Measurements from ENCODE around the gene SFRP5. TPM values are rescaled to one million over a fixed set of nuclear protein-coding genes. Genes with fewer than 3 reads are reported as not detected.

SFRP5 gene
- total RNA-seq, 1 donor from 2014 or later = 8.7 TPM

- H3K9me3 ChIP-seq (replicated peaks) = no peaks in the 10 kb centered on the region
- peaks cover 13% of the 10 kb centered on the region for H3K4me1 ChIP-seq
- peak overlapping the region; percentile 37 for H3K27ac ChIP-seq (replicated peaks)
- no peak for DNase-seq
- no peaks in the 10 kb centered on the region for H3K27me3 ChIP-seq (ENCODE audit: low read depth)
- H3K36me3 ChIP-seq = no peaks in the 10 kb centered on the region
- TF ChIP-seq CTCF (IDR thresholded peaks at IDR 0.05; ENCODE audit: borderline replicate concordance) = no peak
- intact Hi-C loops (cut with micrococcal nuclease) = no loop called here
- no peak overlapping the region for H3K4me3 ChIP-seq
These were observed 45.1 kb downstream of the SFRP5 start for GRCh38 chr10:97726636-97727178.

GRCh38 chr10:97724341-97724941, 47.4 kb downstream of the SFRP5 start:
- Histone ChIP-seq H3K9me3 (replicated peaks) (no peaks in the 10 kb centered on the region), H3K36me3 (no peaks in the 10 kb centered on the region), H3K27ac (replicated peaks) (no peak overlapping the region), H3K4me3 (no peak overlapping the region), H3K27me3 (ENCODE audit: low read depth) (no peaks in the 10 kb centered on the region), H3K4me1 (peaks cover 17% of the 10 kb centered on the region)
- intact Hi-C loops (cut with micrococcal nuclease) = no loop called here
- no peak for TF ChIP-seq CTCF (IDR thresholded peaks at IDR 0.05; ENCODE audit: borderline replicate concordance)
- no peak for DNase-seq

GRCh38 chr10:97723001-97723400, 48.8 kb downstream of the SFRP5 start:
- TF ChIP-seq CTCF (IDR thresholded peaks at IDR 0.05; ENCODE audit: borderline replicate concordance) = no peak
- no peaks in the 10 kb centered on the region for H3K27me3 ChIP-seq (ENCODE audit: low read depth)
- no peaks in the 10 kb centered on the region for H3K9me3 ChIP-seq (replicated peaks)
- H3K36me3 ChIP-seq = no peaks in the 10 kb centered on the region
- no peak overlapping the region for H3K27ac ChIP-seq (replicated peaks)
- DNase-seq = no peak
- intact Hi-C loops (cut with micrococcal nuclease) = no loop called here
- H3K4me3 ChIP-seq = no peak overlapping the region
- H3K4me1 ChIP-seq = peaks cover 32% of the 10 kb centered on the region

GRCh38 chr10:97721871-97722780, 49.7 kb downstream of the SFRP5 start:
- Histone ChIP-seq H3K4me3 (no peak overlapping the region), H3K27me3 (ENCODE audit: low read depth) (no peaks in the 10 kb centered on the region), H3K4me1 (peaks cover 36% of the 10 kb centered on the region), H3K27ac (replicated peaks) (no peak overlapping the region), H3K9me3 (replicated peaks) (no peaks in the 10 kb centered on the region), H3K36me3 (no peaks in the 10 kb centered on the region)
- intact Hi-C loops (cut with micrococcal nuclease) = no loop called here
- DNase-seq = no peak
- no peak for TF ChIP-seq CTCF (IDR thresholded peaks at IDR 0.05; ENCODE audit: borderline replicate concordance)

- no peak for TF ChIP-seq CTCF (IDR thresholded peaks at IDR 0.05; ENCODE audit: borderline replicate concordance)
- intact Hi-C loops (cut with micrococcal nuclease) = no loop called here
- H3K36me3 ChIP-seq = no peaks in the 10 kb centered on the region
- no peak overlapping the region for H3K4me3 ChIP-seq
- H3K27me3 ChIP-seq (ENCODE audit: low read depth) = no peaks in the 10 kb centered on the region
- no peak for DNase-seq
- H3K27ac ChIP-seq (replicated peaks) = peak overlapping the region; percentile 55
- H3K4me1 ChIP-seq = peaks cover 54% of the 10 kb centered on the region
- H3K9me3 ChIP-seq (replicated peaks) = no peaks in the 10 kb centered on the region
These were observed 52.2 kb downstream of the SFRP5 start for GRCh38 chr10:97719602-97720001.
